ENCODE results near the gene CDH20. TPM values are rescaled to one million over a fixed set of nuclear protein-coding genes. Genes with fewer than 3 reads are reported as not detected.
A peak's percentile ranks its signal among the peaks of the same experiment; 100 is the strongest.

The CDH20 gene
- total RNA-seq, 6 experiments from 2014 or later: not detected

- DNase-seq (no peak), ATAC-seq (no peak)
- intact Hi-C loops (cut with DNase I): no loop called here
- WGBS (ENCODE audit: insufficient coverage, low coverage, low lambda C conversion rate, missing lambda C conversion rate): 59% methylated on average over 3 of the region's 3 CpGs
- Histone ChIP-seq H3K36me3 (no peaks in the 10 kb centered on the region), H3K27me3 (peaks cover 0 to 5% of the 10 kb centered on the region in 2 donors), H3K27ac (no peak overlapping the region), H3K4me1 (peaks cover 0 to 6% (median 0%) of the 10 kb centered on the region in 4 donors), H3K4me3 (no peak overlapping the region), H3K9me3 (no peaks in the 10 kb centered on the region)
- TF ChIP-seq POLR2A (IDR thresholded peaks at IDR 0.05) (no peak), CTCF (IDR thresholded peaks at IDR 0.05) (no peak)
Measured at GRCh38 chr18:61331051-61331450, 2.2 kb upstream of the CDH20 start.

GRCh38 chr18:61333746-61334490, 688 bp downstream of the CDH20 start:
- H3K4me3 ChIP-seq: no peak overlapping the region
- no peaks in the 10 kb centered on the region for H3K36me3 ChIP-seq
- H3K27ac ChIP-seq: no peak overlapping the region
- TF ChIP-seq POLR2A (IDR thresholded peaks at IDR 0.05) (no peak), CTCF (IDR thresholded peaks at IDR 0.05) (no peak)
- H3K27me3 ChIP-seq: peaks cover 0 to 5% of the 10 kb centered on the region in 2 donors
- DNase-seq (no peak), ATAC-seq (peak in 1 of 4 donors; percentile 27)
- intact Hi-C loops (cut with DNase I): no loop called here
- H3K9me3 ChIP-seq: no peaks in the 10 kb centered on the region
- peaks cover 0 to 6% (median 0%) of the 10 kb centered on the region in 4 donors for H3K4me1 ChIP-seq
- 0% methylated on average over 8 of the region's 73 CpGs for whole genome bisulfite sequencing (ENCODE audit: insufficient coverage, low coverage, low lambda C conversion rate, missing lambda C conversion rate)

DNA sequence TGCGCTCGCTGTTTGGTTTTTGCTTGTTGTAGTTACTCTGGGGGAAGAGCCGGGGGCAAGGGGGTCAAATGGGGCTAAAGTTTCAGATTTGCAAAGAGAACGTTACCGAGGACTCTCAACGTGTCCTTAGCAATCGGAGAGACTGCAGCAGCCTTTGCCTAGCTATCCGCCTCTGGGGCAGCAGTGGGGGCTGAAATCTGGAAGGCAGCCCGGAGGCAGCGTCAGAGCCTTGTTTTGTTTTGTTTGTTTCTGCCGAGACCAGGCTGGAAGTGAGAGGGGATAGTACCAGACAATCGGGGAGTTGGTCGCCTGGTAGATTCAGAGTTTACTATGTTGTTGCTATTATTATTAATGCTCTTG, 1.2 kb downstream of the CDH20 start:
- Histone ChIP-seq H3K27ac (no peak overlapping the region), H3K9me3 (no peaks in the 10 kb centered on the region), H3K4me3 (no peak overlapping the region), H3K4me1 (peaks cover 0 to 6% (median 0%) of the 10 kb centered on the region in 4 donors), H3K36me3 (no peaks in the 10 kb centered on the region), H3K27me3 (peaks cover 0 to 5% of the 10 kb centered on the region in 2 donors)
- TF ChIP-seq POLR2A (IDR thresholded peaks at IDR 0.05): no peak
- TF ChIP-seq CTCF (IDR thresholded peaks at IDR 0.05): no peak
- intact Hi-C loops (cut with DNase I): no loop called here
- no peak for DNase-seq
- WGBS (ENCODE audit: insufficient coverage, low coverage, low lambda C conversion rate, missing lambda C conversion rate): 6% methylated on average over 11 of the region's 13 CpGs
- no peak for ATAC-seq

DNA sequence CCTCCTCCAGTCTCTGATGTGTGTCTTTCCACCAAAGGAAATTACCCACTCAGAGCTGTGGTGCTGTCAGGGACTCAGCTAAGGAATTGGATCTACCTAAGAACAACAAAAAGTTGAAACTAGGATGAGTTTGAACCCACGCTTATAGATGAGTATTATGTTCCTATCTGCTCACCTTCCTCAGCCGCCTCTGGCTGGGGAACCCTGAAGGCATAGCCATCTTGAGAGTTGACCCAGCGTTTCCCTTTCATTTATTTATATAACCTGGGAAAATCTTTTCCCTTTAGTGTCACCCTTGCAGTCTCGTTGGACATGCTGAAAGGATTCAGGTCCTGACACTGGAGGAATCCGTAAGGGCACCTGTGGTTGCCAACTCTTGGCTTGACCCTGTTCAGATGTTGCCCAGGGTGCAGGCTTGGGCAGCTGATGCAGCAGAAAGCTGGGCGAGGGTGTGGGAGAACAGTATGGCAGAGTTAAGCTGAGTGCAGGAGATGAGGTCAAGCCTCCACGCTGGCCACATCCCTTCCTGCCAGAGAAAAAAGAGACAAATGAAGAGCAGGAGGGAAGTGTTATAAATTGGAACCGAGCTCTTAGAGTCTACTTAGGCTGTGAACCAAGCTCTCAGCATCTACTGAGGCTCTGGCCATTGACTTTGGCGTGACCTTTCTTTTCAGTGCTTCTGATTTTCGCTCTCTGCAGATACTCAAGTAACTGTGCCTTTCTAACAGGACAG, 1.9 kb downstream of the CDH20 start:
- H3K9me3 ChIP-seq: no peaks in the 10 kb centered on the region
- H3K4me1 ChIP-seq: peaks cover 0 to 6% (median 0%) of the 10 kb centered on the region in 4 donors
- 34% methylated on average over 9 of the region's 10 CpGs for WGBS (ENCODE audit: insufficient coverage, low coverage, low lambda C conversion rate, missing lambda C conversion rate)
- TF ChIP-seq POLR2A (IDR thresholded peaks at IDR 0.05): no peak
- TF ChIP-seq CTCF (IDR thresholded peaks at IDR 0.05): no peak
- no peak for ATAC-seq
- peaks cover 0 to 5% of the 10 kb centered on the region in 2 donors for H3K27me3 ChIP-seq
- no peaks in the 10 kb centered on the region for H3K36me3 ChIP-seq
- no peak overlapping the region for H3K4me3 ChIP-seq
- intact Hi-C loops (cut with DNase I): no loop called here
- H3K27ac ChIP-seq: no peak overlapping the region
- no peak for DNase-seq
